Fibroblast of lung (primary cell): Measurements from ENCODE around the gene OSBPL1A. TPM values are rescaled to one million over a fixed set of nuclear protein-coding genes. Genes with fewer than 3 reads are reported as not detected.

Source experiments
- DNase-seq, 2 donors: peaks; one replicate each; pipeline versions ENCODE4 v3.0.0 to v3.0.0-alpha.2; 2010; ENCODE audit warnings: low read depth in 2 of 2
- H2AFZ ChIP-seq: 2 replicates; pipeline ENCODE4 v1.5.1; 2012; ENCODE audit warnings: low read length, control low read depth, inconsistent platforms
- H3K27ac ChIP-seq: 2 replicates; pipeline ENCODE4 v1.5.1; 2011; ENCODE audit warnings: low read length, control low read depth; ENCODE audit not compliant: insufficient read depth
- H3K27me3 ChIP-seq: 2 replicates; pipeline ENCODE4 v1.5.1; 2011; ENCODE audit warnings: mild to moderate bottlenecking, low read length; ENCODE audit not compliant: control insufficient read depth, insufficient read depth
- H3K36me3 ChIP-seq: 2 replicates; pipeline ENCODE4 v1.5.1; 2011; ENCODE audit warnings: low read length; ENCODE audit not compliant: control insufficient read depth, insufficient read depth
- H3K4me1 ChIP-seq: 2 replicates; pipeline ENCODE4 v1.5.1; 2011; ENCODE audit warnings: low read length; ENCODE audit not compliant: control insufficient read depth, insufficient read depth; ENCODE audit errors: extremely low read depth
- H3K4me2 ChIP-seq: 2 replicates; pipeline ENCODE4 v1.5.1; 2011; ENCODE audit warnings: low read length, control low read depth; ENCODE audit not compliant: insufficient read depth; ENCODE audit errors: extremely low read depth
- H3K4me3 ChIP-seq, 4 experiments: fragments of 200-600 bp in 1 of 4; sonication (generic) in 1 of 4; replicated peaks in 1 of 4; 2 replicates each; pipeline ENCODE4 v1.5.1; 2011 to 2016; ENCODE audit warnings: low read length in 4 of 4, low read depth in 3 of 4, mild to moderate bottlenecking in 3 of 4, control low read depth in 2 of 4, inconsistent platforms in 1 of 4, mixed read lengths in 1 of 4; ENCODE audit not compliant: insufficient read depth in 1 of 4; ENCODE audit errors: control extremely low read depth in 1 of 4
- H3K79me2 ChIP-seq: 2 replicates; pipeline ENCODE4 v1.5.1; 2012; ENCODE audit warnings: mild to moderate bottlenecking, low read length, inconsistent platforms; ENCODE audit not compliant: control insufficient read depth, insufficient read depth
- H3K9ac ChIP-seq: 2 replicates; pipeline ENCODE4 v1.5.1; 2011; ENCODE audit warnings: mild to moderate bottlenecking, low read length, control low read depth; ENCODE audit not compliant: insufficient read depth
- H3K9me3 ChIP-seq: 2 replicates; pipeline ENCODE4 v1.5.1; 2012; ENCODE audit warnings: low read depth, low read length; ENCODE audit not compliant: control insufficient read depth, insufficient read depth
- H4K20me1 ChIP-seq: 2 replicates; pipeline ENCODE4 v1.5.1; 2011; ENCODE audit warnings: low read length; ENCODE audit not compliant: control insufficient read depth, insufficient read depth; ENCODE audit errors: extremely low read depth
- CTCF ChIP-seq, 2 donors: IDR thresholded peaks in 1 of 2; conservative IDR thresholded peaks in 1 of 2; 1 replicate in 1 of 2; 2 replicates in 1 of 2; pipeline ENCODE4 v1.5.1; 2011 to 2012; ENCODE audit warnings: low read length in 2 of 2, control low read depth in 1 of 2, inconsistent platforms in 1 of 2, low read depth in 1 of 2, mild to moderate bottlenecking in 1 of 2
- EZH2 ChIP-seq: IDR thresholded peaks from 2 replicates; pipeline ENCODE4 v1.5.1; 2012; ENCODE audit warnings: low read length, control low read depth, mild to moderate bottlenecking; ENCODE audit errors: missing control alignments
- polyA plus RNA-seq, 2 donors: library from polyadenylated mRNA; depleted of rRNA in 1 of 2; stranded (reverse) in 1 of 2; unstranded in 1 of 2; fragments of >200 nt; gene quantifications; 2 replicates each; pipeline ENCODE4 v1.2.1, GENCODE V29; 2011 to 2012; ENCODE audit warnings: missing spikeins in 1 of 2
- total RNA-seq: library from RNA; depleted of rRNA; stranded (reverse); fragments of >200 nt; gene quantifications from 2 replicates; pipeline ENCODE4 v1.2.1, GENCODE V29; 2014

The OSBPL1A gene
- total and polyA plus RNA-seq, 2 donors (not counting 1 experiment from before 2014, with no cell fraction given), result 67.5 to 73.3 TPM

- no peaks in the 10 kb centered on the region for H3K9me3 ChIP-seq
- no peak overlapping the region for H3K4me2 ChIP-seq
- no peaks in the 10 kb centered on the region for H3K79me2 ChIP-seq
- H2AFZ ChIP-seq, result no peak overlapping the region
- no peak overlapping the region for H3K9ac ChIP-seq
- no peaks in the 10 kb centered on the region for H3K27me3 ChIP-seq
- DNase-seq, result no peak
- H4K20me1 ChIP-seq, result no peaks in the 10 kb centered on the region
- no peaks in the 10 kb centered on the region for H3K36me3 ChIP-seq
- no peak overlapping the region for H3K27ac ChIP-seq
- no peaks in the 10 kb centered on the region for H3K4me1 ChIP-seq
- TF ChIP-seq EZH2 (no peak), CTCF (conservative IDR thresholded peaks at IDR 0.05 in 1 of 2, IDR thresholded peaks at IDR 0.05 in 1 of 2; ENCODE audit: low read depth in 1 of 2, low read length in 2 of 2) (no peak)
- no peak overlapping the region for H3K4me3 ChIP-seq
These were observed 43.3 kb downstream of the OSBPL1A start for GRCh38 chr18:24354278-24354677.

- DNase-seq, result no peak
These were observed 51.4 kb downstream of the OSBPL1A start for GRCh38 chr18:24346254-24346653.

GRCh38 chr18:24344509-24344908, 53.1 kb downstream of the OSBPL1A start:
- Histone ChIP-seq H3K9ac (no peak overlapping the region), H3K4me2 (no peak overlapping the region), H3K27me3 (no peaks in the 10 kb centered on the region), H3K27ac (no peak overlapping the region), H3K36me3 (no peaks in the 10 kb centered on the region), H3K9me3 (no peaks in the 10 kb centered on the region), H4K20me1 (no peaks in the 10 kb centered on the region), H2AFZ (no peak overlapping the region), H3K79me2 (no peaks in the 10 kb centered on the region), H3K4me1 (peaks cover 3% of the 10 kb centered on the region), H3K4me3 (no peak overlapping the region)
- TF ChIP-seq CTCF (conservative IDR thresholded peaks at IDR 0.05 in 1 of 2, IDR thresholded peaks at IDR 0.05 in 1 of 2; ENCODE audit: low read depth in 1 of 2, low read length in 2 of 2) (no peak), EZH2 (no peak)
- DNase-seq, result no peak

More at GRCh38 chr18:24346254-24346653, 51.4 kb downstream of the OSBPL1A start:
- Histone ChIP-seq H3K4me2 (no peak overlapping the region), H4K20me1 (no peaks in the 10 kb centered on the region), H3K4me3 (no peak overlapping the region), H3K9ac (no peak overlapping the region), H3K27me3 (no peaks in the 10 kb centered on the region), H3K9me3 (no peaks in the 10 kb centered on the region), H2AFZ (no peak overlapping the region), H3K27ac (no peak overlapping the region), H3K4me1 (peaks cover 3% of the 10 kb centered on the region), H3K79me2 (no peaks in the 10 kb centered on the region), H3K36me3 (no peaks in the 10 kb centered on the region)
- no peak for TF ChIP-seq CTCF (conservative IDR thresholded peaks at IDR 0.05 in 1 of 2, IDR thresholded peaks at IDR 0.05 in 1 of 2; ENCODE audit: low read depth in 1 of 2, low read length in 2 of 2)
- no peak for TF ChIP-seq EZH2
